SH-SY5Y (cell line): ENCODE data around the gene LGALS3BP.
A peak's percentile ranks its signal among the peaks of the same experiment; 100 is the strongest.

ENCODE experiments used
- GATA2 ChIP-seq: IDR thresholded peaks from 2 replicates; pipeline ENCODE4 v1.6.1; 2011; ENCODE audit warnings: mild to moderate bottlenecking, low read depth, low read length
- GATA3 ChIP-seq: IDR thresholded peaks from 2 replicates; pipeline ENCODE4 v1.6.1; 2011; ENCODE audit warnings: low read depth, mild to moderate bottlenecking, low read length, moderate library complexity

Gene LGALS3BP

DNA sequence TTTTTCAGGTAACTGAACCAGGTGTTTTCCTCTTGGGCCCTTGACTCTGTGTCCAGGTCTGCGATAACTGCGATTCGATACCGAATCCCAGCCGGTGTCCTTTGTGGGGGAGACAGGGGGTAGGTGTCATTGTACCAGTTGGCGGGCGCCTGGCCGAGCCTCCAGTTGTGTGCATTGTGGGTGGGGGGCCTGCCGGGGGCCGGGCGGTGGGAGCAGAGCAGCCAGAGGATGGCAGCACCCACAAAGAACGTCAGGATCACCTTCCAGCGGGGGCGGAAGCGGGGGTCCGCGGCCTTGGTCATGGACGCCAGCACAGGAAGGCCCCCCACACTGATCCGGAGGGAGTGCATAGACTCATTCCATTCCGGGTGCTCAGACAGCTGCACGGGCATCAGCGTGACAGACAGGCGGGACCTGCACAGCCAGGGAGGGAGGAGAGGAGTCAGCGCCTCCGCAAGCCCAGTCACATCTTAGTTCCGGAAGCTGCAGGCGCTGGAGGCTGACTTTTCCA, 17.6 kb upstream of the LGALS3BP start:
- TF ChIP-seq GATA3 (no peak), GATA2 (no peak)

DNA sequence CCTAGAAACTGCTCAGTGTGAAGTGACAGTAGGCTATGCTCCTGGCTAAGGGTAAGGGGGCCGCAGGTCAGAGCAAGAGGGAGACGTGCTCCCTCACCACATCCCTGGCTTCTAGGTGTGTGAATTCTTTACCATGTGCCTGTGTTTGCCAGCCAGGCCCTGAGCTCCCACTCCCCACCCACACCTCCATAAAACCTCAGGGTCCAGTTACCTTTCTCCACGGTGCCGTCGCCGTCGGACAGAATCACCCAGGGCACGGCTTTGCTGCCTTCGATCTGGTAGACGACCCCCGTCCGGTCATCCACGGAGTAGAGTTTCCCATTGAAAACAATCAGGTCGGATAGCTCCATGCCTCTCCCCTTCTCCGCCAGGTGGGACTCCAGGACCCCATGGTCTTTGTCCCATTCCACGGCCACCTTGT, 17.1 kb upstream of the LGALS3BP start:
- no peak for TF ChIP-seq GATA2
- no peak for TF ChIP-seq GATA3

DNA sequence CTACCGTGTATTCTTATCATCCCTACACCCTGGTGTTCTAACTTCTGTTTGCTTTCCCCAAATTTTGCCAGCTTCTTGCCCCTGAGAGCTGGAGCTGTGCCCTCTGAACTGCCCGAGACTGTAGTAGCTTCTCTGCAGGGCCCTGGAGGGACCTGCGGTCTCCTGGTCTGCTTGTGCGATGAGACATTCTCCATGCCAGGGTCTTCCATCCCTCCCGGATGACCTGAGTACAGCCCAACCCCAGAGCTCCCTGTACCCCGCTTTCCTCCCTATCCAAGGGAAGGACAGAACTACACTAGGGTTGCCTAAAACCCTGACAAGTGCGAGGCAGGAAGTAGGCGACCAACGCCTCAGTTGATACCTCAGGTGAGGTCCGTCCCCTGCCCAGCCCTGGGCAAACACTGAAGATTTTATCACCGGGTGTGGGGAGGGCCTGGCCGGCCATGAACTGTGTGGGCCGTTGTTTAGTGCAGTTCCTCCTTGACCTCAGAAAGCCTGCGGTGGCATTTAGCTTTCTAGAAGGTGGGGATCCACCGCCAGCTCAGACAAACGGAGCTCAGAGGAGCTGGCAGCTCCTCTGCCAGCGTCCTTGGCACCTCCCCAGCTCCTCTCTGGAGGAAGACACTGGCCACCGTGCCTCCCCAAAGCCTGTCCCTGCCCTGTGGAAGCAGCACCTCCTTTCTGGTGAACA, 16.2 kb upstream of the LGALS3BP start:
- TF ChIP-seq GATA3 (no peak), GATA2 (no peak)

DNA sequence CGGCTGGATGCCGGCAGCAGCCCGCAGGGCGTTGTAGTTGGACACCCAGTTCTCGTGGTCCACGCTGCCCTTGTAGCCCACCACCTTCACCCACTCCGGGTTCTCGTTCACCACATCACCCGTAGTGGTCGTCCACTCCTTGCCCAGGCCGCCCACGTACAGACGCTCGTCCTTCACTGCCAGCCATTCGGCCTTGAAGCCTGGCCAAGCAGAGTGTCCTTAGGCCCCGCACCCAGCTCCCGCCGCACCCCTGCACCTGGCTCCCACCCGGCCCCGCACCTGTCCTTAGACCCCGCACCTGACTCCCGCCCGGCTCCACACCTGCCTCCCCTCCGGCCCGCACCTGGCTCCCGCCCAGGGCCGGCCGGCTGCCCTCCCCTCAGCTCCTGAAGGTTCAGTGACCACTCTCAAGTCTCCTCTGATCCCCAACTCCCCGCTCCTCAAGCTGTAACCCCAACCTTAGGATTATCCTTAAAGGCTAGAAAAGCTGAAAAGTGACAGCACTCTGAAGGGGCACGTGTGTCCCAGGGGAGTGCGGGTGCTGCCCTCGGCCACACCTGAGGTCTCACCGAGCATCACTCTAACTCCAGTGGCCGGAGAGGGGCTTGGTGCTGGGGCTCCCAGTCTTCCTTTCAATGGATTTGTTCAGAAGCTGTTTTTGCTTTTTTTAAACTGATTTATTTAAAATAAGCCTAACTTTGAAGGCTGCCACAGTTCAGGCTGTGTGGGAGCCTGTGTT, 15.5 kb upstream of the LGALS3BP start:
- TF ChIP-seq GATA2 (no peak), GATA3 (no peak)

DNA sequence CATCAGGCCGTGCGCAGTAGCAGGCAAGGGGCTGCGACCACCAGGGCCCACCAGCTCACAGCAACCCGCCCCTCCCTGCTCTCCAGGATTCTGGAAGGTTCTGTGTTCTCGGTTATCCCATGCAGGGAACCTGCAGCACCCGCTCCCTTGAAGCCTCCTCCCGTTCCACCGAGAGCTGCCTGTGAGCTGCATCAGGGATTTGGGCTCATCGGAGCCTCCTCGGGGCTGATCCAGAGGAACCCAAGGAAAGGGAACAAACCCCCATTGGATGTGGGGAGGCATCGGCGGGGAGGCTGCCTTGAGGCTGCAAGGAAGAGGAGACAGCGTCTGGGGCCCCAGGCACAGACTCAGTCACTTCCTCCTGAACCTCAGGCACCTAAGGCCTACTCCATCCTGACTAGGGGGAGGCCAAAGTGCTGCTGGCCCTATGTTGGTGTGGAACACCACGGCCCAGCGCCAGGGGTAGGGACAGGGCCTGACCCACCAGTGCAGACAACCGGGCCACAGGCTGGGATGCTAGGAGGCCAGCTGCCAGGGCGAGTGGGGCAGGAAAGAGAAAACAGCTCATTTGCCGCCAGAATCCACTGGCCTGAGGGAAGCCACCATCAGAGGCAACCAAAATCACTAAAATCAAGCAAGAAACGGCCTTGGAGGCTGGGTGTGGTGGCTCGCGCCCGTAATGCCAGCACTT, 14.4 kb upstream of the LGALS3BP start:
- TF ChIP-seq GATA2: no peak
- no peak for TF ChIP-seq GATA3

DNA sequence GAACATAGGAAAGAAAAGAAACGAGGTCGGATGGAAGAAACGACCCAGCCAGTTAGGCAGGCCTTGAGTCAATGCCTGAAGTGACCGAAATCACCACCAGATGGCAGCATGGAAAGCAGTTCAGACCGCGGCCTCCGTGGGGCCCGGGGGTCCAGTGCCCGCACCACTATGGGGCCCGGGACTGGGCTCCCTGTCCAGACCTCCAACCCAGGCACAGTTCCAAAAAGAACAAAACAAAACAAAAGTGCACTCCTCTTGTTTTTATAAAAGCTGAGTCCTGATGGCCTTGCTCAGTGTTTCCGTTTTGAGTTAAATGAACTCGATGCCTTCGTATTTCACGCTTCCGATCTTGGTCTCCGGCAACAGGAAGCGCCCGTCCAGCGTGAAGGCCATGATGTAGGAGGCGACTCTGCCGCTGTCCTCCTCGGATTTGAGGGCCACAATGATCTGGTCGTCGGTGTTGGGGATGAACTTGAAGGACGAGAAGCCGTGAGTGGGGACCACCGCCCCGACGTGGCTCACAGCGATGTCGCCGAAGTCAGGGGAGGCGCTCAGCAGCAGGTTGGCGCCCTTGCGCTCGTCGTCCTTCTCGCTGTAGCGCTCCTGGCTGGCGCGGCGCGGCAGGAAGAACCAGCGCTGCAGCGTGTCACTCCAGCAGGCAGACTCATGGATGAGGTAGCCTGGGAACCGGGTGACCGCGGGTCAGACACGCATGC, 13.7 kb upstream of the LGALS3BP start:
- TF ChIP-seq GATA2 (no peak), GATA3 (no peak)

DNA sequence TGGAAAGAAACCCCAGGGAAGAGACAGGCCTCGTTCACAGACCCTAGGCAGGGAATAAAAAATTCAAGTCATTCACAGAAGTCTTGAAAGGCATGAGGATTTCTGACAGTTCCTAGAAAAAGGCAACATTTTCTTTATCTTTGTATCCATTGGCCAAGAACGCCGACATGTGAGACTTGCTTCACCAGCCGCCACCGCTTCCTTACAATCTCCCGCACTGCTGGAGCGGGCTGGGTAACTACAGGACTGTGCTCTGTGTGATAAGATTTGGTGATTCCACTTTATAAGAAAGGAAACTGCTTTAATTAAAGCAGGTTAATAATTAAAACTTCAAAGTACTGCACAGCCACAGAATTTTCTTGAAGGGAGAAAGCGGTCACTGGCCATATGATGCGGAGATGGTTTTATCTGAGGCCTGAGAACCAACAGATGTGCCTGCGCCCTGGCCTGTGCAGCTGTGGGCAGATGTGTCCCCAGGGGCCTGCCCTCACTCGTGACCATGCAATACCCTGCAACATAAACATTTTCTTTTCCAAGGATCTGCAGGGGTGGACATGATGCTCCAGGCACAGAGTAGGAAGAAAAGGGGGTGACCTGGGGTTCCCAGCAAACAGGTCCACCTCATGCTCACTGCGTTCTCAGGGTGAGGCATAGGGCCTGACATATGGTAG, 13.0 kb upstream of the LGALS3BP start:
- TF ChIP-seq GATA2 (no peak), GATA3 (no peak)

DNA sequence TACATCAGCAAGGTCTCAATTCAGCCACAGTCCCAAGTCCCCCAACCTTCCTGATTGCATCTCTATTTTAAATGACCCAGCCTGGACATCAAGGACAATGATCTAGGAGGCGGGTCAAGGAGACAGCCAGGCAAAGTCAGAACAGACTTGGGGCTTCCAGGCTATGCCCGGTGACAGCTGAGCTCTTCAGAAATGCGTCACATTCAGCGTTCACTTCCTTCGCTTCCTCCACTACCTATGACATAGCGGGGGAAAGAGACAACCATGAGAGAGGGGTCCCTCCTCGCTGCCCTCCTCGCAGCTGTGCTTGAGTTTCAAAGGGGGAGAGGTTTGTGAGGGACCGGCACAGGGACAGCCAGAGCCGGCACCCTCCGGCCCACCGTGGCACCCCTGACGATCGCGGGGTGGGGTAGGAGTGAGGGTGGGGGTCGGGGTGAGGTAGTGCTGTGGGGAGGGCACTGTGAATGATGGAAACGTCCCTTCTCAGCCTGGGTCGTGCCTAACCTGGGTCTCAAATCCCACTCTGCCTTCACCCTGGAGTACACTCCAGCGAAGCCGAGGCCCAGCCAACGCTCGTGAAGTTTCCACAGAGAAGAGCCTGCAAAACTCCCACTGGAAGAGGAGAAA, 12.3 kb upstream of the LGALS3BP start:
- TF ChIP-seq GATA2 (no peak), GATA3 (no peak)

DNA sequence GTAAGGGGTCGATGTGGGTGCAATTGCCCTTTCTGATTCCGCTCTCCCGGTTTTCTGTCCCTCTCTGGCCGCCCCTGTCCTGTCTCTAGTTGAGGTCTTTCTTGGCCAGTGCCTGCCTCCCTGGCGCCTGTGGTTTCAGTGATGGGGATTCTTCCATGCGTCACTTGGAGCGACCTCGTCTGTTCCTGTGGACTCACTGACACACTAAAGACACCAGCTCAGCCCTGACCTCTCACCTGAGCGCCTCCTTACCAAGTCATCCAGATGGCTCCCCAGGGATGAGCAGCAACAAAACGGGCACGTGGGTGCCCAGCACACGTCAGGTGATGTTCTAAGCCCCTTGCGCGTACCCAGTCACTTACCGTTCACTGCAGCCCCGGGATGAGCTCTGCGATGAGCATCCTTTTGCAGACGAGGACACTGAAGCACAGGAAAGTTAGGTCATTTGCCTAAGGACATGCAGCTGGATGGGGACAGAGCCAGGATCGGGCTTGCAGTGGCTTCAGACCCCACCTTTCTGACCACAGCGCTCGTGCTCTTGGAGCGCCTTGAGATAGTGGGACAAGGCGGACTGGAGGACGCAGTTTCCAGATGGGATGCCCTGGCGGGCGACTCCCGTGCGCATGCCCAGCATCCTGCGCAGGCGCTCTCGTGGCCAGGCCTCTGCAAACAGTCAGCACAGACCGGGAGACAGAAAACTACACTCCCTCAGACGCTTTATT, 11.5 kb upstream of the LGALS3BP start:
- TF ChIP-seq GATA3 (no peak), GATA2 (no peak)

DNA sequence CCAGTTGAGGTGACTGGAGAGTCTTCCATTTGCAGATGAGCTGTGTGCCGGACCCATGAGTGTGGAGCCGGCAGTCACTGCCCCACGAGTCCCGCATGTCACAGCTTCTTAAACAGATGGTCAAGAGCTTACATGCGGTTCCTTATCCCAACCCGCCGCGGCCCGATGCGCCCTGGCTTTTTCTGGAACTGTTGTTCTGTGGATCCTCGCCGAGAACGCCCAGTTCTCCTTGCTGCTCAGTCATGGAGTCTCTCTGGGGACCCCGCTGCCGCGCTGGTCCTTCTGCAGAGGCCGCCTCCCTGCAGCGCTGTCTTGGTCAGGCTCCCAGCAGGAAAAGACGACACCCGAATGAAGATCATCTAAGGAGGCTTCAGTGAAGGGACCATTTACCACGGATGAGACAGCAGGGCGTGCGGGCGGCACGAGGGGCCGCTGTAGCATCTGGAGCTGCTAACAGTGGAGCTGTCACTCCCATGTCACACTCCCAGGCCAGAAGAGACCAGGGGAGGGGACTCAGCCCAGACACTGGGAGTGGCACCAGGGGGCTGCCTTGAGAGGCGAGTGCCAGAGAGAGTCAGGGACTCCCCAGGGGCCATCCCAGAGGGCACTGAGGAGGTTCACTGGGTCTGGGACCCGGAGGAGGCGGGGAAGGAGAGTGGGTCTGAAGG, 10.8 kb upstream of the LGALS3BP start:
- no peak for TF ChIP-seq GATA3
- TF ChIP-seq GATA2: no peak

DNA sequence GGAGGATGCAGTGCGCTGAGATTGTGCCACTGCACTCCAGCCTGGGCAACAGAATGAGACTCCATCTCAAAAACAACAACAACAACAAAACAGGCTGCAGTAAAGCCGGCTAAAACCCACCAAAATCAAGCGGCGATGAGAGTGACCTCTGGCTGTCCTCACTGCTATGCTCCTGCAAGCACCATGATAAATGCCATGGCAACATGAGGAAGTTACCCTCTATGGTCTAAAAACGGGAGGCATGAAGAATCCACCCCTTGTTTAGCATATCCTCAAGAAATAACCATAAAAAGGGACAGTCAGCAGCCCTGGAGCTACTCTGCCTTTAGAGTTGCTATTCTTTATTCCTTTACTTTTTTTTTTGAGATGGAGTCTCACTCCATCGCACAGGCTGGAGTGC, 8.4 kb upstream of the LGALS3BP start:
- TF ChIP-seq GATA3: no peak
- TF ChIP-seq GATA2: peak; percentile 33; the same call in 1 of the 2 replicates

DNA sequence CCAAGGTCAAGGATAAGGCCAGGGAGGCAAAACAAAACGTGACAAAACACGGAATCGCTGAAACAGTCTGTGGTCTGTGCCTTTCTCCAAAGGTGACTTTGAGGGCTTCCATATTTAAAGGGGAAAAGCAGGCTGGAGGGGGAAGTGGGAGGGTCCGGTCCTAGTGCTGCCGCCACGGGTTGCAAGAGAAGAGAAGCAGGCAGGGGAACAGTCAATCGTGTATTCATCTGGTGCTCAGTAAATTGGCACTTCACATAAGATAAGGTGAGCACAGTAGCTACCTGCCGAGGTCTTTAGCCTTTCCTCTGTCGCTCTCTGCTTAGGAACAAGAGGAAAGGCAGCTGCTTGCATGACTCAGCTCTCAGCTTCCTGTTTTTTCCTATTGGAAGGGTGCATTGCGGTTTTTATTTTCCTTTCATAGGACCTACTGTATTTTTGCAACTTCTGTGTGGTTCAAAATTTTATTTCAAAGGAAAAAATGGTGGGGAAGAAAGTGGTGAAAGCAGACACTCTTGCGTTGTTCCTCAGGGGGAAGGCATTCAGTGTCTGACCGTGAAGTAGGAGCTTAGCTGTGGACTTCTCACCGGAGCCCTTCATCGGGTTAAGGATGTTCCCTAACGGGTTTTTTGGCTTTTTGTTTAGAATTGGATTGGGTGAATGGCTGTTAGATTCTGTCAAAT, 7.1 kb upstream of the LGALS3BP start:
- TF ChIP-seq GATA3 (no peak), GATA2 (no peak)
